WTC11 (cell line): ENCODE measurements around the gene ABCD4.

ENCODE experiments used
- ATF3 ChIP-seq: sonication (generic); formaldehyde crosslinking; conservative IDR thresholded peaks from 2 replicates; pipeline ENCODE4 v1.8.1; 2022; ENCODE audit warnings: mild to moderate bottlenecking, missing genetic modification reagents
- CTCF ChIP-seq: fragments of 200-600 bp; IDR thresholded peaks from 2 replicates; pipeline ENCODE4 v1.8.0; 2022; ENCODE audit warnings: antibody characterized with exemption
- ETV6 ChIP-seq: sonication (generic); formaldehyde crosslinking; IDR thresholded peaks from 2 replicates; pipeline ENCODE4 v1.8.1; 2022; ENCODE audit warnings: mild to moderate bottlenecking, missing genetic modification reagents
- USF1 ChIP-seq: sonication (generic); formaldehyde crosslinking; IDR thresholded peaks from 2 replicates; pipeline ENCODE4 v1.8.0; 2022; ENCODE audit warnings: mild to moderate bottlenecking, missing genetic modification reagents
- ZNF138 ChIP-seq: sonication (generic); formaldehyde crosslinking; conservative IDR thresholded peaks from 2 replicates; pipeline ENCODE4 v1.8.1; 2022; ENCODE audit warnings: mild to moderate bottlenecking, moderate library complexity, missing genetic modification reagents

GRCh38 chr14:74308695-74309094, 6.0 kb upstream of the ABCD4 start:
- TF ChIP-seq ATF3 (CRISPR knock-in tag) (no peak), CTCF (no peak), ETV6 (CRISPR knock-in tag) (no peak), ZNF138 (CRISPR knock-in tag) (no peak), USF1 (CRISPR knock-in tag) (no peak)
